ENCODE results near the gene HDDC3. TPM values are rescaled to one million over a fixed set of nuclear protein-coding genes. Genes with fewer than 3 reads are reported as not detected.

Gene HDDC3
- polyA plus RNA-seq, 3 donors: 11.6 to 19.7 (median 14.8) TPM

DNA sequence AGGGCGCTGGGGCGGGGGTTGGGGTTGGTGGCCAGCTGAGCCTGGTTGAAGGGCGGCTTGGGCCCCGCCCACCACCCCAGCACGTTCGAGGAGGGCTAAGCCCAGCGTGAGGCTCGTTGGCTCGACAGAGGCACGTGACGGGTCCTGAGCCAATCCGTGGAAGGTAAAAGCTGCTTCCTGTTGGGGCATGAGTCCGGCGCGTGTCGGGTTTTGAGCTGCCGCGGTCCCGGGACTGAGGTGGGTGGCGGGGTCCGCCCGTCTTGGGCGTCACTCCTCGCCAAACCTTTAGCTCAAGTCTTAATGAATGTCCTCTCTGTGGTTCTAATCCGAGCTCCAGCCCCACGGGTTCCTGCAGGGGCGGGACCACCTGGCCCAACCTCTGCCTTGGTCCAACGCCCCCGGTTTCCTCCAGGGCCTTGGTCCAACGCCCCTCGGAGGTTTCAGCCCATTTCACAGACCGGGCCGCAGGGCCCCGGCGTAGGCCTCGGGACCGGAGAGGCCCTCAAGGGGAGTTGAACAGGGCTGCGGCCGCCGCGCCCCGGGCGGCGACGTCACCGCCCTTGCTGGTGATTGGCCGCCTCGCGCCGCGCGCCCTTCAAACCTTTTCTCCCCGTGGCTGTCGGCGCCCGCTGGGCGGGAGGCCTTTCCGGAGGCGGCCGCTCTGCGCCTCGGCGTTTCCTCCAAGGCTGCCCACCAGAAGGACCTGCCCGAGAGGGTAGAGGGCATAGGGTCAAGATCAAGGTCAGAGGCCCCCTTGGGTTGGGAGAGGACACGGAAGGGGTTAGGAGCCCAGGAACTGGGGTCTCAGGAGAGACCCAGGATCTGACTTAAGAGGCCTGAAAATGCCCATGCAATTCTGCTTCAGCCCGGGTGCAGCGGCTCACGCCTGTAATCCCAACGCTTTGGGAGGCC is 22.6 kb upstream of the HDDC3 start, which contains the start of gene RCCD1:
Gene RCCD1, plus strand, starts transcription at position 173 of the 912 bp plus-strand sequence. CDS start 1,851 bp downstream, outside the sequence.
- H3K4me1 Mint-ChIP-seq: peaks cover 19% of the 10 kb centered on the region
- intact Hi-C loops (cut with micrococcal nuclease): loop anchor here (2.0 to 10.0 kb wide), 3 partner anchors 40 to 320 kb away; partner anchors contain the start of genes PRC1 (in 1 of the 2) and VPS33B (in 1 of the 2)

More for the DNA sequence above, 22.6 kb upstream of the HDDC3 start, which contains the start of gene RCCD1:
- H3K4me3 ChIP-seq (replicated peaks in 1 of 3; ENCODE audit: low read depth in 2 of 3, low read length in 3 of 3): peak within 1 kb of the TSS; percentile 67 to 81 (median 79)
- H3K9me3 ChIP-seq (replicated peaks in 1 of 2; ENCODE audit: control insufficient read depth in 1 of 2, insufficient read depth in 1 of 2, low read length in 2 of 2): no peaks in the 10 kb centered on the region
- H3K4me1 ChIP-seq (ENCODE audit: control insufficient read depth in 1 of 2, insufficient read depth in 2 of 2, low read length in 2 of 2): peaks cover 17 to 30% of the 10 kb centered on the region in 2 donors
- peak within 1 kb of the TSS; percentile 79 to 94 for H3K27ac ChIP-seq (ENCODE audit: low read depth in 1 of 2, low read length in 2 of 2)
- TF ChIP-seq, protein P1, sequence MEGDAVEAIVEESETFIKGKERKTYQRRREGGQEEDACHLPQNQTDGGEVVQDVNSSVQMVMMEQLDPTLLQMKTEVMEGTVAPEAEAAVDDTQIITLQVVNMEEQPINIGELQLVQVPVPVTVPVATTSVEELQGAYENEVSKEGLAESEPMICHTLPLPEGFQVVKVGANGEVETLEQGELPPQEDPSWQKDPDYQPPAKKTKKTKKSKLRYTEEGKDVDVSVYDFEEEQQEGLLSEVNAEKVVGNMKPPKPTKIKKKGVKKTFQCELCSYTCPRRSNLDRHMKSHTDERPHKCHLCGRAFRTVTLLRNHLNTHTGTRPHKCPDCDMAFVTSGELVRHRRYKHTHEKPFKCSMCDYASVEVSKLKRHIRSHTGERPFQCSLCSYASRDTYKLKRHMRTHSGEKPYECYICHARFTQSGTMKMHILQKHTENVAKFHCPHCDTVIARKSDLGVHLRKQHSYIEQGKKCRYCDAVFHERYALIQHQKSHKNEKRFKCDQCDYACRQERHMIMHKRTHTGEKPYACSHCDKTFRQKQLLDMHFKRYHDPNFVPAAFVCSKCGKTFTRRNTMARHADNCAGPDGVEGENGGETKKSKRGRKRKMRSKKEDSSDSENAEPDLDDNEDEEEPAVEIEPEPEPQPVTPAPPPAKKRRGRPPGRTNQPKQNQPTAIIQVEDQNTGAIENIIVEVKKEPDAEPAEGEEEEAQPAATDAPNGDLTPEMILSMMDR (IDR thresholded peaks at IDR 0.05): no peak
- H3K27me3 Mint-ChIP-seq (ENCODE audit: low read depth in 3 of 3): no peaks in the 10 kb centered on the region
- H4K20me1 ChIP-seq (ENCODE audit: insufficient read depth, low read length): peaks cover 11% of the 10 kb centered on the region
- H3K36me3 Mint-ChIP-seq: peaks cover 33 to 53% of the 10 kb centered on the region in 2 donors
- H3K79me2 ChIP-seq (ENCODE audit: insufficient read depth, low read length): peaks cover 26% of the 10 kb centered on the region
- peaks cover 36 to 44% of the 10 kb centered on the region in 2 donors for H3K36me3 ChIP-seq (replicated peaks in 1 of 2; ENCODE audit: control insufficient read depth in 1 of 2, insufficient read depth in 2 of 2, low read length in 2 of 2)
- H3K9ac ChIP-seq (ENCODE audit: insufficient read depth, low read length, poor library complexity, severe bottlenecking): peak within 1 kb of the TSS; percentile 86
- peak within 1 kb of the TSS; percentile 96 for H2AFZ ChIP-seq (ENCODE audit: insufficient read depth, low read depth, low read length, poor library complexity, severe bottlenecking)
- H3K4me2 ChIP-seq (replicated peaks; ENCODE audit: extremely low read depth, low read length, poor library complexity, severe bottlenecking): peak within 1 kb of the TSS; percentile 80
- WGBS (ENCODE audit: insufficient coverage): under 1% methylated on average over 60 of the region's 69 CpGs
- DNase-seq: peak; percentile 93 to 96 (median 93)
- peak within 1 kb of the TSS; percentile 81 to 88 for H3K4me3 Mint-ChIP-seq
- H3K9me3 Mint-ChIP-seq: peaks cover 0 to 2% (median 0%) of the 10 kb centered on the region in 7 donors
- peak within 1 kb of the TSS; percentile 89 to 96 (median 94) for H3K27ac Mint-ChIP-seq
- no peaks in the 10 kb centered on the region for H3K27me3 ChIP-seq (ENCODE audit: control insufficient read depth in 2 of 2, insufficient read depth in 2 of 2, low read length in 2 of 2)
